Testis (tissue), 3 donors: Measurements from ENCODE around the gene MTERF2. TPM values are rescaled to one million over a fixed set of nuclear protein-coding genes. Genes with fewer than 3 reads are reported as not detected.

Experiments
- DNase-seq: peaks from one replicate; pipeline ENCODE4 v3.0.0-alpha.2; 2019
- H3K27ac ChIP-seq, 2 donors: fragments of 200-600 bp; sonication (generic); one replicate each; pipeline ENCODE4 v1.5.1; 2019
- H3K27me3 ChIP-seq: fragments of 200-600 bp; sonication (generic); one replicate; pipeline ENCODE4 v1.5.1; 2019
- H3K36me3 ChIP-seq: fragments of 200-600 bp; sonication (generic); one replicate; pipeline ENCODE4 v1.5.1; 2017; ENCODE audit warnings: low read depth; ENCODE audit errors: missing control alignments
- H3K4me1 ChIP-seq: fragments of 200-600 bp; sonication (generic); one replicate; pipeline ENCODE4 v1.5.1; 2019
- H3K4me3 ChIP-seq, 2 donors: fragments of 200-600 bp; sonication (generic); one replicate each; pipeline ENCODE4 v1.5.1; 2017 to 2019
- H3K9me3 ChIP-seq: fragments of 200-600 bp; sonication (generic); one replicate; pipeline ENCODE4 v1.5.1; 2017
- POLR2A ChIP-seq: fragments of 450-650 bp; IDR thresholded peaks from one replicate; pipeline ENCODE4 v1.6.1; 2017; ENCODE audit warnings: antibody characterized with exemption, mild to moderate bottlenecking, moderate library complexity
- WGBS, 2 donors: methylation state at CpG; one replicate each; pipeline ENCODE4 v1.1.5; 2018; 5-methylcytosine and 5-hydroxymethylcytosine counted together
- intact Hi-C: fragments of 100-400 bp; cut with DNase I; formaldehyde crosslinking; loops from one replicate; pipeline ENCODE4 v1.15.1; 2023; ENCODE audit warnings: low total_unique reads
- polyA plus RNA-seq: library from polyadenylated mRNA; stranded (reverse); fragments of 350-450 nt; fragmentation: Illumina TruSeq; extraction: RNeasy Lipid Tissue Mini Kit (QIAGEN cat#74804); gene quantifications from one replicate; pipeline ENCODE4 v1.2.3, GENCODE V29; 2014; ENCODE audit warnings: low read depth, low replicate concordance; ENCODE audit not compliant: insufficient read depth
- total RNA-seq, 2 donors: library from RNA; depleted of rRNA; stranded (reverse); fragments of >200 nt; gene quantifications; one replicate each; pipeline ENCODE4 v1.2.3, GENCODE V29; 2016
- TF ChIP-seq, protein P1 (sequence below), 3 experiments: fragments of 450-650 bp in 2 of 3; fragments of 200-600 bp in 1 of 3; sonication (generic) in 1 of 3; IDR thresholded peaks; one replicate each; pipeline ENCODE4 v1.5.1; 2016 to 2019; ENCODE audit warnings: antibody characterized with exemption in 3 of 3, mild to moderate bottlenecking in 2 of 3, moderate library complexity in 1 of 3

Gene MTERF2
- total and polyA plus RNA-seq, 3 donors from 2014 or later, result 19.5 to 25.2 (median 22.7) TPM

DNA sequence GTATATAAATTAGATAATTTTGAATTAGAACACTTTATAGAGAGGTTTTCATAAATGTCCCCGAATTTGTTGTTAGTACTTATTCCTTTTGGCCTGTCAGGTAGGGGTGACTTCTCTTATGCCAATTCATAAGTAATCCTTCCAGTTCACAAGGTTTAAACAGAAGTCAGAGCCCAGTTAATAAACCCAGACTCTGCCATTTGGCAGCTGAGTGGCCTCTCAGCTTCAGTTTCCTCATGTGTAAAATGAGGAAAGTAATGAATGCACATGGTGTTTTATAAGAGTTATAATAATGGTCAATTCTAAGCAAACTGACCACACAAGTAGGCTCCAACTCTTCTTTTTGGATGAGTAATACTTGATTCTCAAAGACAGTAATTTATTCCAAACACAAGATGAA, 10.3 kb downstream of the MTERF2 start:
- no peak for TF ChIP-seq POLR2A
- TF ChIP-seq, protein P1, sequence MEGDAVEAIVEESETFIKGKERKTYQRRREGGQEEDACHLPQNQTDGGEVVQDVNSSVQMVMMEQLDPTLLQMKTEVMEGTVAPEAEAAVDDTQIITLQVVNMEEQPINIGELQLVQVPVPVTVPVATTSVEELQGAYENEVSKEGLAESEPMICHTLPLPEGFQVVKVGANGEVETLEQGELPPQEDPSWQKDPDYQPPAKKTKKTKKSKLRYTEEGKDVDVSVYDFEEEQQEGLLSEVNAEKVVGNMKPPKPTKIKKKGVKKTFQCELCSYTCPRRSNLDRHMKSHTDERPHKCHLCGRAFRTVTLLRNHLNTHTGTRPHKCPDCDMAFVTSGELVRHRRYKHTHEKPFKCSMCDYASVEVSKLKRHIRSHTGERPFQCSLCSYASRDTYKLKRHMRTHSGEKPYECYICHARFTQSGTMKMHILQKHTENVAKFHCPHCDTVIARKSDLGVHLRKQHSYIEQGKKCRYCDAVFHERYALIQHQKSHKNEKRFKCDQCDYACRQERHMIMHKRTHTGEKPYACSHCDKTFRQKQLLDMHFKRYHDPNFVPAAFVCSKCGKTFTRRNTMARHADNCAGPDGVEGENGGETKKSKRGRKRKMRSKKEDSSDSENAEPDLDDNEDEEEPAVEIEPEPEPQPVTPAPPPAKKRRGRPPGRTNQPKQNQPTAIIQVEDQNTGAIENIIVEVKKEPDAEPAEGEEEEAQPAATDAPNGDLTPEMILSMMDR (IDR thresholded peaks at IDR 0.05), result no peak
- H3K27ac ChIP-seq, result no peak overlapping the region
- WGBS, 2 donors, result 81 to 86% methylated on average over 1 of the region's 1 CpG
- H3K4me3 ChIP-seq, result no peak overlapping the region
- peaks cover 26% of the 10 kb centered on the region for H3K4me1 ChIP-seq
- no peaks in the 10 kb centered on the region for H3K36me3 ChIP-seq
- no peak for DNase-seq
- no peaks in the 10 kb centered on the region for H3K27me3 ChIP-seq
- H3K9me3 ChIP-seq, result no peaks in the 10 kb centered on the region
- intact Hi-C loops, result no loop called here

DNA sequence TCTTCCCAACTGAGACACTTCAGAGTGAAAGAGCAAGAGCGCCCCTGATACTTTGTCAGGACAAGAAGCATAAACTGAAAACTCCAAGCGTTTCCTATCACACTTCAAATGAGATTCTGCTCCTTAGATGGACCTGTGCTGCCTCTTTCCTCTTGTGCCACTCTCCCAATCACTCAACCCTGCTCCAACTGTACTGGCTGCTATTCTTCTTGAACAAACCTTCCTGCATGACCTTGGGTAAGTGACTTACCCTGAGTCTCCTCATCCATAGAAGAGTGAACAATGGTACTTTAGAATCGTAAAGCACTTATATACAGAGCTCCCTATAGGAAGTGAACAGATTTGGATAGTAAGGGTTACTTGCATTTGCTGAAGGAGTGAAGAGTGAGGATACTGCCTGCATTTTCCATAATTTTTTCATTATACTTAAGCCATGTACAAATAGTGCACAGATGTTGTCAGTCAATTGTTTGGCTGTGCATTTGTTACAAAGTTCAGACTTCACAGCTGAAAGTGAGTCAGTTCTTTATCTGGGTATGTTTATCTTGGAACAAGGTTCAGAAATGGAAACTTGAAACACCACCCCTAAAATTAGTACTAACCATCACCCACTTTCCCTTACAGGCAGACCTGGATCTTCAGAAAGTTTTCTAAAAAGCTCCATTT, 10.8 kb downstream of the MTERF2 start:
- no peaks in the 10 kb centered on the region for H3K36me3 ChIP-seq
- no peaks in the 10 kb centered on the region for H3K9me3 ChIP-seq
- intact Hi-C loops, result no loop called here
- no peak for DNase-seq
- no peak overlapping the region for H3K27ac ChIP-seq
- 74 to 79% methylated on average over 3 of the region's 3 CpGs for WGBS, 2 donors
- no peak overlapping the region for H3K4me3 ChIP-seq
- H3K27me3 ChIP-seq, result no peaks in the 10 kb centered on the region
- peaks cover 26% of the 10 kb centered on the region for H3K4me1 ChIP-seq
- TF ChIP-seq POLR2A, result no peak
- TF ChIP-seq, protein P1 (IDR thresholded peaks at IDR 0.05), result no peak

DNA sequence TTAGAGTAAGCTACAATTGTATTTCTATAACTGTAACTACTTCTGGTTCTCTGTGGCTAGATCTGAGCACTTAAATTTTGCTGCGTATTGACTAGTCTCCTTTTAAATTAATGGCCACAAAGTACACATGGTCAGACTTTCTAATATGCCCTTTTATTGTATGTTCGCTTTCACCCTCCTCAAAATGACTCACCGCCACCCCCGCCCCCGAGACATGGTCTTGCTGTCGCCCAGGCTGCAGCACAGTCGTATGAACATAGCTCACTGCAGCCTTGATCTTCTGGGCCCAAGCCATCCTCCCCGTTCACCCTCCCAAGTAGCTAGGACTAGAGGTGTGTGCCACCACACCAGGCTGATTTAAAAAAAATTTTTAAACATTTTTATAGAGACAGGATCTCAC, 11.8 kb downstream of the MTERF2 start:
- H3K4me1 ChIP-seq, result peaks cover 26% of the 10 kb centered on the region
- no peak overlapping the region for H3K27ac ChIP-seq
- H3K9me3 ChIP-seq, result no peaks in the 10 kb centered on the region
- no peak for TF ChIP-seq POLR2A
- DNase-seq, result no peak
- no peaks in the 10 kb centered on the region for H3K27me3 ChIP-seq
- H3K36me3 ChIP-seq, result no peaks in the 10 kb centered on the region
- 94 to 95% methylated on average over 8 of the region's 8 CpGs for WGBS, 2 donors
- no peak overlapping the region for H3K4me3 ChIP-seq
- intact Hi-C loops, result no loop called here

DNA sequence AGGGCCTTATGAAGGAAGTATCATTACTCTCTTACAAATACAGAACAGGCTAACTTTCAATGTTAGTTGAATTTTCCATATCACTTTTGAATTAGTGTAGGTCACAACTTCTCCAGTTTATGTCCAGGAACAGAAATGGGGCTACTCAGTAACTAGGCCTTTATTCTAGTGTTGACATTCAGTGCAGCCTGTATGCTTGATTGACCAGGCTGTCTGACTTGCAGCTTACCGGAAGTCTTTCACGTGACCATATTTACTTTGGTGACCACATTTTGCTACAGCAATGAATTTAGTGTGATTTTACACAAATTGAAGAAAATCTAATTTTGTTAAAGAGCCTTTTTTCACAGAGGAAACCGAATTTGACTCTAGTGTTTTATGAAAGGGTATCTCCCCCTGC, 12.4 kb downstream of the MTERF2 start:
- intact Hi-C loops, result no loop called here
- Histone ChIP-seq H3K4me1 (peaks cover 26% of the 10 kb centered on the region), H3K9me3 (no peaks in the 10 kb centered on the region), H3K36me3 (no peaks in the 10 kb centered on the region), H3K27me3 (no peaks in the 10 kb centered on the region), H3K4me3 (no peak overlapping the region), H3K27ac (no peak overlapping the region)
- DNase-seq, result no peak
- 93 to 94% methylated on average over 3 of the region's 3 CpGs for WGBS, 2 donors
- no peak for TF ChIP-seq POLR2A
- TF ChIP-seq, protein P1 (IDR thresholded peaks at IDR 0.05), result no peak

DNA sequence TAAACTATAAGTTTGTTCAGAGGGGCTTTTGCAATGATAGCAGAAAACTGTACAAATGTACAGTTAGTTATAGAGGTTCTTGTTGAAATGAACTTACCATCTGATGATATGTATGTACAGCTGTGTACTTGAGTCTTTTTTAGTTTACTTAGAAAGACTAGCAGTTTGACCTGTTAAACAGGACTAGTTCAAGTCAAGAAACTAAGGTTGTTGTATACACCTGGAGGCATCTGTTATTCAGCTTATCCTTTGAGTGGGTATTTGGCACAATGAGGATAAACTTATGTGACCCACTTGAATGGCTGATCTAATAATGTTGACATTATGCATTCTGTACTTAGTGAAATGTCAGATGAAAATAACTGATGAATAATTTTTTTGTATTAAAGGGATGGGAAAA, 13.4 kb downstream of the MTERF2 start:
- Histone ChIP-seq H3K27me3 (no peaks in the 10 kb centered on the region), H3K9me3 (no peaks in the 10 kb centered on the region), H3K4me3 (no peak overlapping the region), H3K4me1 (peaks cover 24% of the 10 kb centered on the region), H3K27ac (no peak overlapping the region), H3K36me3 (no peaks in the 10 kb centered on the region)
- intact Hi-C loops, result no loop called here
- DNase-seq, result no peak
- no peak for TF ChIP-seq POLR2A
- TF ChIP-seq, protein P1 (IDR thresholded peaks at IDR 0.05), result no peak
